Kidney (tissue), 14 donors: ENCODE results near the gene CHL1. TPM values are rescaled to one million over a fixed set of nuclear protein-coding genes. Genes with fewer than 3 reads are reported as not detected.
A peak's percentile ranks its signal among the peaks of the same experiment; 100 is the strongest.

ENCODE experiments used
- DNase-seq, 5 donors: peaks; one replicate each; pipeline ENCODE4 v3.0.0-alpha.2; 2013 to 2020
- FAIRE-seq: peaks from 2 replicates; lab custom pipeline; 2012; peaks lifted over from hg19 to GRCh38; lab: Jason Lieb, UNC
- H3K27ac ChIP-seq, 2 donors: one replicate each; pipeline ENCODE4 v1.7.0; 2013; ENCODE audit warnings: low read depth in 2 of 2, low read length in 2 of 2, inconsistent platforms in 1 of 2
- H3K27me3 ChIP-seq: one replicate; pipeline ENCODE4 v1.7.1; 2013; ENCODE audit warnings: low read length, inconsistent platforms; ENCODE audit not compliant: control insufficient read depth, insufficient read depth
- H3K36me3 ChIP-seq, 3 donors: one replicate each; pipeline versions ENCODE4 v1.7.0 to v1.7.1; 2013; ENCODE audit warnings: low read length in 3 of 3, control low read depth in 1 of 3, inconsistent platforms in 1 of 3; ENCODE audit not compliant: insufficient read depth in 3 of 3, control insufficient read depth in 2 of 3
- H3K4me1 ChIP-seq, 3 donors: one replicate each; pipeline versions ENCODE4 v1.7.0 to v1.7.1; 2013; ENCODE audit warnings: low read length in 3 of 3, inconsistent platforms in 1 of 3, low read depth in 1 of 3; ENCODE audit not compliant: control insufficient read depth in 2 of 3, insufficient read depth in 2 of 3
- H3K4me3 ChIP-seq, 3 donors: one replicate each; pipeline versions ENCODE4 v1.7.0 to v1.8.1; 2013; ENCODE audit warnings: low read length in 3 of 3, control low read depth in 1 of 3, inconsistent platforms in 1 of 3
- H3K9ac ChIP-seq, 3 donors: one replicate each; pipeline versions ENCODE4 v1.7.0 to v1.7.1; 2013; ENCODE audit warnings: low read length in 3 of 3, control low read depth in 1 of 3, inconsistent platforms in 1 of 3
- H3K9me3 ChIP-seq, 3 donors: one replicate each; pipeline versions ENCODE4 v1.7.0 to v1.7.1; 2013; ENCODE audit warnings: low read length in 3 of 3, control low read depth in 1 of 3, inconsistent platforms in 1 of 3; ENCODE audit not compliant: control insufficient read depth in 2 of 3, insufficient read depth in 1 of 3
- intact Hi-C: fragments of 100-400 bp; cut with DNase I; formaldehyde crosslinking; loops from one replicate; pipeline ENCODE4 v1.11.1; 2022
- polyA plus RNA-seq: library from polyadenylated mRNA; stranded (reverse); fragments of 350-450 nt; fragmentation: Illumina TruSeq; extraction: RNeasy Lipid Tissue Mini Kit (QIAGEN cat#74804); gene quantifications from one replicate; pipeline ENCODE4 v1.2.3, GENCODE V29; 2014; ENCODE audit warnings: low read depth, low replicate concordance; ENCODE audit not compliant: insufficient read depth
- total RNA-seq: library from RNA; stranded (reverse); fragmentation: NEBNext Ultra II Directional; extraction: Animal tissue kit (Norgen Biotek cat#: 25700); gene quantifications from one replicate; pipeline ENCODE4 v1.2.1, GENCODE V29; 2021
- TF ChIP-seq, protein P1 (sequence below): IDR thresholded peaks from 3 replicates; pipeline ENCODE4 v1.5.1; 2012; ENCODE audit warnings: mild to moderate bottlenecking, moderate library complexity, borderline replicate concordance; ENCODE audit not compliant: insufficient read depth; ENCODE audit errors: extremely low read depth
- donor health status: control.
- donor health status: control.
- donor health status: control.
- donor health status: control.
- donor health status: control.
- donor health status: DM: yes; HTN: yes; CAD: no.
- donor health status: Normal renal cell carcinoma (clear cell type).

The CHL1 gene
- total and polyA plus RNA-seq, 2 donors from 2014 or later = 10.6 to 109 TPM

DNA sequence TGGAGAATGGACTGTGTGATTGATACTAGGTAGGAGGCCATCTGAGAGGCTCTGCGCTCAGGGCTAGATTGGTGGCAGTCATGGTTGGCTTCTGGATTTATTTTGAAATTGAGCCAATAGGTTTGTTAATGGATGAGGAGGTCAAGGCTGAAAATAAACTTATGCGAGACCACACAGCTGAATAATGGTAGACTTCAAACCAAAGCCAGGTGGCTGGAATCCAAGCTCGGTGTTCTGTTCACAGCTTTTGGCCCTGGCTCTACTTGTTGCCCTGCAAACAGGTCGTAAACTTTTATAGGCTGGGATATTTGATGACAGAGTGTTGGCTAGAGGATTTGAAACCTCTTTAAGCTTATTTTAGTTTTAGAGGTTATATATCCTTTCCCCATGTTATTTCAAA is 160.4 kb downstream of the CHL1 start:
- TF ChIP-seq, protein P1, sequence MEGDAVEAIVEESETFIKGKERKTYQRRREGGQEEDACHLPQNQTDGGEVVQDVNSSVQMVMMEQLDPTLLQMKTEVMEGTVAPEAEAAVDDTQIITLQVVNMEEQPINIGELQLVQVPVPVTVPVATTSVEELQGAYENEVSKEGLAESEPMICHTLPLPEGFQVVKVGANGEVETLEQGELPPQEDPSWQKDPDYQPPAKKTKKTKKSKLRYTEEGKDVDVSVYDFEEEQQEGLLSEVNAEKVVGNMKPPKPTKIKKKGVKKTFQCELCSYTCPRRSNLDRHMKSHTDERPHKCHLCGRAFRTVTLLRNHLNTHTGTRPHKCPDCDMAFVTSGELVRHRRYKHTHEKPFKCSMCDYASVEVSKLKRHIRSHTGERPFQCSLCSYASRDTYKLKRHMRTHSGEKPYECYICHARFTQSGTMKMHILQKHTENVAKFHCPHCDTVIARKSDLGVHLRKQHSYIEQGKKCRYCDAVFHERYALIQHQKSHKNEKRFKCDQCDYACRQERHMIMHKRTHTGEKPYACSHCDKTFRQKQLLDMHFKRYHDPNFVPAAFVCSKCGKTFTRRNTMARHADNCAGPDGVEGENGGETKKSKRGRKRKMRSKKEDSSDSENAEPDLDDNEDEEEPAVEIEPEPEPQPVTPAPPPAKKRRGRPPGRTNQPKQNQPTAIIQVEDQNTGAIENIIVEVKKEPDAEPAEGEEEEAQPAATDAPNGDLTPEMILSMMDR = no peak
- intact Hi-C loops = no loop called here

DNA sequence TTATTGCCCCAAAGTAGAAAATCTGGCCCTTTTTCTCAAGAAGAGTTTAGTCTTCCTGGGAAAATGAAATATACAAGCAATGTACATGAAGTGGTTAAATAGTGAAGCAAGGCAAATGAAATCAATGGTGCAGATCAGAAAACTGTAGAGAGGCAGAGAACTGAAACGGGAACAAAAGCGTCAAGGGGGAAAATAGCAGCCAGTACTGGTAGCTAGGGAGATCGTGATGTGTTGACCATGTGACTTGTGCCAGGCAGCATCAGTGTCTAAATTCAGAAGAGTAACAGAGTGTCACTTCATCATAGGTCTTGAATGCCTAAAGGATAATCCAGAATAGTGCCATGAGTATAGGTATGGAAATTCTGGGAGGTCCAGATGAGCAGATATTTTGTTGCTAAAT is 163.1 kb downstream of the CHL1 start:
- FAIRE-seq (no peak), DNase-seq (peak in 2 of 5 donors; percentile 40 to 50)
- no peak overlapping the region for H3K27ac ChIP-seq
- no peak overlapping the region for H3K9ac ChIP-seq
- no peak overlapping the region for H3K4me3 ChIP-seq
- peaks cover 0 to 34% (median 19%) of the 10 kb centered on the region in 3 donors for H3K4me1 ChIP-seq
- no peaks in the 10 kb centered on the region for H3K9me3 ChIP-seq
- no peaks in the 10 kb centered on the region for H3K27me3 ChIP-seq
- H3K36me3 ChIP-seq = no peaks in the 10 kb centered on the region
- intact Hi-C loops = no loop called here
- TF ChIP-seq, protein P1 = no peak

More for the DNA sequence above, 160.4 kb downstream of the CHL1 start:
- FAIRE-seq = peak; percentile 15
- Histone ChIP-seq H3K27me3 (no peaks in the 10 kb centered on the region), H3K9ac (no peak overlapping the region), H3K27ac (peak overlapping the region; percentile 65 to 81), H3K4me1 (peaks cover 0 to 26% (median 12%) of the 10 kb centered on the region in 3 donors), H3K9me3 (no peaks in the 10 kb centered on the region), H3K36me3 (no peaks in the 10 kb centered on the region), H3K4me3 (no peak overlapping the region)
- DNase-seq = peak in 4 of 5 donors; percentile 66 to 86 (median 80)

DNA sequence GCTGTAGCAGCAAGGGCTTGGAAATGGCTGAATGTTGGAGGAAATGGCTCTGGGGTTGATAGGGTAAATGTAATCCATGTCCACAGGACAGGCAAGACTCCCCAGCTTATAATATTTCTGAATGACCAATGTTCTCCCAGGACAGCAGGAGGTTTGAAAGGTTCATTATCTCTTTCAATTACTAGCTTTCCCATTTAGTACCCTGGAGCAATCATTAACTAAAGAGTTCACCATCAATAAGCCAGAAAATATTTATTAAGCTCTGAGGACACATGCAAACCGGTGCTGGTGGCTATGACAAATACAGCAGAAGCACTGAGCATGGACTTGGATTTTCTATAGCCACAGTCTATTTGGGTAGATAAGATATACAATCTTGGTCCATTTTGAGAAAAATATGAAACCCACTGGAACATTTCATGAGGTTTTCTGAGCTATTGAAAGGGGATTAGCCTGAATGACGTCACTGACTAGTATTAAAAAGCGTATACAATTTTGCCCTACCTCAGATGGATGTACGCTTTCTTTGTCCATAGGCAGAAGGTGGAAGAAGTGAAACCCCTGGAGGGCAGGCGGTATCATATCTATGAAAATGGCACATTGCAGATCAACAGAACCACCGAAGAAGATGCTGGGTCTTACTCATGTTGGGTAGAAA is 166.2 kb downstream of the CHL1 start:
- no peak for DNase-seq
- Histone ChIP-seq H3K9ac (no peak overlapping the region), H3K36me3 (no peaks in the 10 kb centered on the region), H3K4me1 (peaks cover 3 to 36% (median 16%) of the 10 kb centered on the region in 3 donors), H3K9me3 (peaks cover 0 to 3% (median 0%) of the 10 kb centered on the region in 3 donors), H3K27me3 (no peaks in the 10 kb centered on the region), H3K27ac (peak overlapping the region; percentile 15 to 24), H3K4me3 (no peak overlapping the region)
- intact Hi-C loops = no loop called here
- TF ChIP-seq, protein P1 = no peak
- no peak for FAIRE-seq
